Calu3 (cell line): ENCODE measurements around the gene ZNF311. TPM values are rescaled to one million over a fixed set of nuclear protein-coding genes. Genes with fewer than 3 reads are reported as not detected.
"Not testable (repeated sequence)": the region's sequence is repeated elsewhere in the genome, so short reads cannot be mapped to it uniquely, and the experiment has no call there.

Source experiments
- BruUV-seq: library from RNA; stranded (reverse); fragments of 400-500 nt; replicated peaks from 2 replicates; lab custom pipeline; 2021; lab: Mats Ljungman, UMichigan
- CTCF ChIA-PET: fragments of 300-600 bp; sonication (Branson Sonifier 250); formaldehyde crosslinking; loops from one replicate; lab custom pipeline; 2022; ENCODE audit warnings: antibody characterized with exemption; lab: Charles Lee
- DNase-seq: peaks from one replicate; pipeline ENCODE4 v3.0.0; 2022
- H3K27ac Mint-ChIP-seq: one replicate; pipeline ENCODE4 v1.8.0; 2022; ENCODE audit warnings: mixed read lengths; ENCODE audit not compliant: unreplicated experiment
- H3K27me3 Mint-ChIP-seq: one replicate; pipeline ENCODE4 v1.8.0; 2022; ENCODE audit warnings: mixed read lengths; ENCODE audit not compliant: unreplicated experiment
- H3K36me3 Mint-ChIP-seq: one replicate; pipeline ENCODE4 v1.8.0; 2022; ENCODE audit warnings: mild to moderate bottlenecking, moderate library complexity, mixed read lengths; ENCODE audit not compliant: insufficient read depth, unreplicated experiment
- H3K4me1 Mint-ChIP-seq: one replicate; pipeline ENCODE4 v1.8.0; 2022; ENCODE audit warnings: mild to moderate bottlenecking, low read depth, mixed read lengths; ENCODE audit not compliant: unreplicated experiment
- H3K4me3 Mint-ChIP-seq: one replicate; pipeline ENCODE4 v1.8.0; 2022; ENCODE audit warnings: mild to moderate bottlenecking, low read depth, moderate library complexity, mixed read lengths; ENCODE audit not compliant: unreplicated experiment
- H3K9me3 Mint-ChIP-seq: one replicate; pipeline ENCODE4 v1.8.0; 2022; ENCODE audit warnings: low read depth, mixed read lengths; ENCODE audit not compliant: unreplicated experiment
- intact Hi-C: fragments of 100-400 bp; cut with micrococcal nuclease; formaldehyde crosslinking; loops from one replicate; pipeline ENCODE4 v1.10.0; 2022; ENCODE audit not compliant: unreplicated experiment
- total RNA-seq: library from RNA; stranded (reverse); gene quantifications from 2 replicates; pipeline ENCODE4 v1.2.3, GENCODE V29; 2022
- TF ChIP-seq, protein P1 (sequence below): fragments of 200-600 bp; IDR thresholded peaks from one replicate; pipeline ENCODE4 v1.8.0; 2022; ENCODE audit warnings: antibody characterized with exemption; ENCODE audit not compliant: unreplicated experiment

The ZNF311 gene
- total RNA-seq, 1 experiment from 2014 or later, result 1.4 TPM

DNA sequence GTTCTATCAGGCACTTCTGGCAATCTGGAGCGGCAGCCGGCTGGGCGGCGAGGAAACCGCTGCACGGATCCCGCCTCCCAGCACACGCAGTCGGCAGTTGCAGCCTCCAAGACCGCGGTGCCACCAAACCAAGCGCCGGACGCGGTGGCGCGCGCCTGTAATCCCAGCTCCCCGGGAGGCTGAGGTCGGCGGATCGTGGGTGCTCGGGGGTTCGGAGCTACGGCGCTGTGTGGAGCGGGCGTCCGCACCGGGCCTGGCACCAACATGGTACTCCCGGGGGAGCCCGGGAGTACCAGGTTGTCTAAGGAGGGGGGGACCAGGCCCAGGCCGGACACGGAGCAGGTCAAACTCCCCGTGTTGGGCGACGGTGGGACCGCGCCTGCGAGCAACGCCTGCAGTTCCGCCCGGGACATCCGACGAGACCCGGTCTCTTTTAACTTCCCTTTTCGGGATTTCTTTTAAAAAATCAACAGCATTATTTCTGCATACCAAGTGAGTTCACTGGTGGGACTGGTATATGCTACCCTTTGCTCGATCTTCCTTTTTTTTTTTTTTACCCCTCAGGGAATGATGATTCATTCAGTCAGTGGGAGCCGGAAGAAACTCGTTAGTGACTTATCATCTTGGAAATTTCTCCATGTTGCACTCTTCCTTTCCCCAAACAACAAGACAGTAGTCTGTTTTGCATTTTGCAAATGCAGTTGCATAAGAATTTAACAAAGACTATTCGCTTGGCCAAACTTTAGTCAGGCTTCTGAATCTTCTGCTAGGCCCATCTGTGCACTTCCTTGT lies 27.6 kb downstream of the ZNF311 start:
- Mint-ChIP-seq H3K36me3 (peaks cover 25% of the 10 kb centered on the region), H3K4me3 (no peak overlapping the region), H3K27ac (peak overlapping the region; percentile 2), H3K4me1 (peaks cover 28% of the 10 kb centered on the region), H3K9me3 (no peaks in the 10 kb centered on the region), H3K27me3 (no peaks in the 10 kb centered on the region)
- BruUV-seq, result no TSS peak
- TF ChIP-seq, protein P1, sequence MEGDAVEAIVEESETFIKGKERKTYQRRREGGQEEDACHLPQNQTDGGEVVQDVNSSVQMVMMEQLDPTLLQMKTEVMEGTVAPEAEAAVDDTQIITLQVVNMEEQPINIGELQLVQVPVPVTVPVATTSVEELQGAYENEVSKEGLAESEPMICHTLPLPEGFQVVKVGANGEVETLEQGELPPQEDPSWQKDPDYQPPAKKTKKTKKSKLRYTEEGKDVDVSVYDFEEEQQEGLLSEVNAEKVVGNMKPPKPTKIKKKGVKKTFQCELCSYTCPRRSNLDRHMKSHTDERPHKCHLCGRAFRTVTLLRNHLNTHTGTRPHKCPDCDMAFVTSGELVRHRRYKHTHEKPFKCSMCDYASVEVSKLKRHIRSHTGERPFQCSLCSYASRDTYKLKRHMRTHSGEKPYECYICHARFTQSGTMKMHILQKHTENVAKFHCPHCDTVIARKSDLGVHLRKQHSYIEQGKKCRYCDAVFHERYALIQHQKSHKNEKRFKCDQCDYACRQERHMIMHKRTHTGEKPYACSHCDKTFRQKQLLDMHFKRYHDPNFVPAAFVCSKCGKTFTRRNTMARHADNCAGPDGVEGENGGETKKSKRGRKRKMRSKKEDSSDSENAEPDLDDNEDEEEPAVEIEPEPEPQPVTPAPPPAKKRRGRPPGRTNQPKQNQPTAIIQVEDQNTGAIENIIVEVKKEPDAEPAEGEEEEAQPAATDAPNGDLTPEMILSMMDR, result no peak
- CTCF ChIA-PET, result no interaction called here
- intact Hi-C loops, result no loop called here
- DNase-seq, result no peak

DNA sequence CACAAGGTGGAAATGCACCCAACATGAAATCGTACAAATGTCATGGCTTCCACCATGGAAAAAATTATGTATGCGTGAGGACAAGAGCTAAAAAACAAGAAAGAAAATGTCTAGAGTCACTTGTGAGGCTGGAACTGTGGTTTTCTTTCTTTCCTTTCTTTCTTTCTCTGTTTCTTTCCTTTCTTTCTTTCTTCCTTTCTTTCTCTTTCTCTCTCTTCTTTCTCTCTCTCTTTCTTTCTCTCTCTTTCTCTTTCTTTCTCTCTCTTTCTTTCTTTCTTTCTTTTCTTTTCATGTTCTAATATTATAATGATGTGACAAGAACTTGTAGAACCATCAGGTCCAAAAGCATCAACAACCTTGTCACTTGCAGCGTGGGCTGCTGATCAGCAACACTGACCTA lies 28.4 kb downstream of the ZNF311 start:
- H3K27ac Mint-ChIP-seq, result no peak overlapping the region
- DNase-seq, result no peak
- TF ChIP-seq, protein P1, result no peak
- H3K4me3 Mint-ChIP-seq, result no peak overlapping the region
- no peaks in the 10 kb centered on the region for H3K27me3 Mint-ChIP-seq
- intact Hi-C loops, result no loop called here
- H3K9me3 Mint-ChIP-seq, result no peaks in the 10 kb centered on the region
- H3K36me3 Mint-ChIP-seq, result peaks cover 16% of the 10 kb centered on the region
- H3K4me1 Mint-ChIP-seq, result peaks cover 28% of the 10 kb centered on the region
- CTCF ChIA-PET, result no interaction called here
- BruUV-seq, result no TSS peak

- intact Hi-C loops, result no loop called here
- Mint-ChIP-seq H3K4me1 (peaks cover 9% of the 10 kb centered on the region), H3K27me3 (no peaks in the 10 kb centered on the region), H3K9me3 (no peaks in the 10 kb centered on the region), H3K27ac (no peak overlapping the region), H3K4me3 (no peak overlapping the region), H3K36me3 (no peaks in the 10 kb centered on the region)
- CTCF ChIA-PET, result no interaction called here
- TF ChIP-seq, protein P1, result no peak
- no peak for DNase-seq
- no TSS peak for BruUV-seq
Measured at GRCh38 chr6:28974505-28974904, 30.6 kb downstream of the ZNF311 start.

DNA sequence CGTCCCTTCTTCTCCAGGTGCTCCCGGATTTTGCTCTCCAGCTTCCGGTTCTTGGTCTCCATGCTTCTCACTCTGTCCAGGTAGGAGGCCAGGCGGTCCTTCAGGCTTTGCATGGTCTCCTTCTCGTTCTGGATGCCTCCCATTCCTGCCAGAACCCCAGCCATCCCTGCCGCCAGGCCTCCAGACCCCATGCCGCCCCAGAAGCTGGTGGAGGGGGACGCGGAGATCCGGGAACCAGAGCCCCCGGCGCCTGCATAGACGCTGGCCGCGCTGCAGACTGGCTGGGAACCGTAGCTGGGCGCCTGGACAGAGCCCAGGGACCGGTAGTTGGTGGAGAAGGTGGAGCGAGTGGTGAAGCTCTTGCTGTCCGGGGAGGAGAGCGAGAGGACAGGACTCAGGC lies 35.1 kb downstream of the ZNF311 start:
- H3K27me3 Mint-ChIP-seq, H3K27ac Mint-ChIP-seq, DNase-seq, intact Hi-C loops, H3K4me3 Mint-ChIP-seq, BruUV-seq, H3K36me3 Mint-ChIP-seq, H3K4me1 Mint-ChIP-seq, H3K9me3 Mint-ChIP-seq: not testable (repeated sequence)
- CTCF ChIA-PET, result interaction anchor here (0.6 kb wide), 1 partner anchor 43 kb away, joined by 3 read pairs; no protein-coding TSS in a partner anchor

GRCh38 chr6:28969129-28969528 lies 36.0 kb downstream of the ZNF311 start:
- CTCF ChIA-PET, result no interaction called here
- BruUV-seq, result no TSS peak
- Mint-ChIP-seq H3K4me3 (no peak overlapping the region), H3K27ac (no peak overlapping the region), H3K36me3 (no peaks in the 10 kb centered on the region), H3K27me3 (no peaks in the 10 kb centered on the region), H3K9me3 (peaks cover 2% of the 10 kb centered on the region), H3K4me1 (no peaks in the 10 kb centered on the region)
- TF ChIP-seq, protein P1, result no peak
- intact Hi-C loops, result no loop called here
- no peak for DNase-seq
